ENCODE results near the gene SNX24.

SNX24 gene

DNA sequence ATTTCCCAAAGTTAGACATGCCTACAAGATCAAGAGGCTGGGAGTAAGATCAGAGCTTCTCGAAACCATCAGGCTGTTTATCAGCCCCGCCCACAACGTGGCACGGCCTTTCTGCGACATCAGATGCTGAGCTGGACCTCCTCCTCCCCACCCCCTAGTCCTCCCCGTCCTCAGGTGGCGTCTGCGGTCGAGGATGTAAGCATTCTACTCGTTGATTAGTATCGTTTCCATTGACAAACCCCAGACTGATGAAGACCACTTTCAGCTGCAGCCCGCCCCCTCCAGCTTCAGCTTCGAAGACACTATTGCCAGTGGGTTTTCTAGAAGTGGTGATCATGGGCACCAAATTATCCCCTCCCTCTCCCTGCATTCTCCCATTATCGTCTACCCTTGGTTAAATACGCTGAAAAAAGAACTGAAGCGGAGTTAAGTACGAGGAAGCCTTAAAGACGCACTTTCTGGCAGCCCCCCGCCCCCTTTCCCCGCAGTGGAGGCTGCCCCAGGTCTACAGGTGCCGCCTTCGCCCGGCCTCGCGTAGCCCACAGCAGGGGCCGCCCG, 190.0 kb downstream of the SNX24 start:
- DNase-seq: no peak

GRCh38 chr5:123035918-123036390, 190.5 kb downstream of the SNX24 start:
- DNase-seq: no peak

GRCh38 chr5:123036391-123037103, 191.1 kb downstream of the SNX24 start, which contains the start of gene PPIC:
Gene PPIC (minus strand): TSS chr5:123036725. CDS start chr5:123036625, 100 bp downstream.
- DNase-seq: no peak

- DNase-seq: no peak
Observed at GRCh38 chr5:123037104-123037418, 191.6 kb downstream of the SNX24 start.

DNA sequence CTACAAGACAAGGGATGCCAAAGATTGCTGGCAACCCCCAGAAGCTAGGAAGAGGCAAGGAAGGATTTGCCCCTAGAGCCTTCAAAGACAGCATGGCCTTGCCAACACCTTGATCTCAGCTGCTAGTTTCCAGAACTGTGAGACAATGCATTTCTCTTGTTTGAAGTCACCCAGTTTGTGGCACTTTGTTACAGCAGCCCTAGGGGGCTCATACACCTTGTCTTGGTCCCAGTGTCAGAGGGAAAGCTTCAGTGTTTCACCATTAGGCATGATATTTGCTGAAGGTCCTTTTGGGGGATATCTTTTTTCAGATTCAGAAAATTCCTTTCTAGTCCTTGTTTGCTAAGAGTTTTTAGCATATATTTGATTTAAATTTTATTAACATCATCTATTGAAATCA, 194.3 kb downstream of the SNX24 start:
- no peak for DNase-seq

DNA sequence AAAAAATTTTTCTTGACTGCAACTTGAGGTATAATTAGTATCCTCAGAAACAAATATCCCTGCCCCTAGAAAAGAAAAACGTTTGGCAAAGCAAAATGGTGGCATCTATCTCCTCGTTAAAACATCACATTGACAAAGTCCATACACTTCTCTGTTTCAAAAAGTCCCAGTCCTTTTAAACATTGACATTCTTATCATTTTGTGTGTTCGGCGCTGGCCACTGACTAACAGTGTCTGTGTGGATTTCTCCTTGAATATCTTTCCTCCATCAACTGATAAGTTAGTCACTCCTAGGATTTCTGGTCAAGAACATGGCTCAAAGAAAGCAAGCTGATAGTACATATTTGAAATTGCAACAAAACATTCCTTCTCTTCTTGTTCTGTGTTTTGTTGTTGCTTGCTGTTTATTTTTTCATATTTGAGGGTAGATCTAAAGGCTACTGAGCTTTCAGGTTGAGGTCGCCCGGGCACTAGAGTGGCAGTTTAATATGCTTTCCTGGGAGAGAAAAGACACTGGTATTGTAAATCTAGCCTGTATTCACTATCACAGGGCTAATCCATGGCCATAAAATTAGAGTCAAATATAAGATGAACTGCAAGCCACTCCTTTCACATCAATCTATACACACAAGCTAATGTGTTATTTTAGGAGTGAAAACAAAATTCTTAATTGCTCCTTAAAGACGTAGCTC, 199.7 kb downstream of the SNX24 start:
- no peak for DNase-seq

- no peak for DNase-seq
Observed at GRCh38 chr5:123046222-123046621, 200.8 kb downstream of the SNX24 start.

DNA sequence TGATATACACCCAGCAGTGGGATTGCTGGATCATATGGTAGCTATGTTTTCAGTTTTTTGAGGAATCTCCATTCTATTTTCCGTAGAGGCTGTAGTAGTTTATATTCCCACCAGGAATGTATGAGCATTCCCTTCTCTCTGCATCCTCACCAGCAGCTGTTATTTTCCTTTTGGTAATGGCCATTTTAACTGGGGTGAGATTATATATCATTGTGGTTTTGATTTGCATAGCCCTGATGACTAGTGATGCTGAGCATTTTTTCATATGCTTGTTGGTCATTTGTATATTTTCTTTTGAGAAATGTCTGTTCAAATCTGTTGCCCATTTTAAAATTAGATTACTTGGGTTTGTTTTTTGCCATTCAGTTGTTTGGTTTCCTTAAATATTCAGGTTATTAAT, 202.3 kb downstream of the SNX24 start:
- DNase-seq: no peak

DNA sequence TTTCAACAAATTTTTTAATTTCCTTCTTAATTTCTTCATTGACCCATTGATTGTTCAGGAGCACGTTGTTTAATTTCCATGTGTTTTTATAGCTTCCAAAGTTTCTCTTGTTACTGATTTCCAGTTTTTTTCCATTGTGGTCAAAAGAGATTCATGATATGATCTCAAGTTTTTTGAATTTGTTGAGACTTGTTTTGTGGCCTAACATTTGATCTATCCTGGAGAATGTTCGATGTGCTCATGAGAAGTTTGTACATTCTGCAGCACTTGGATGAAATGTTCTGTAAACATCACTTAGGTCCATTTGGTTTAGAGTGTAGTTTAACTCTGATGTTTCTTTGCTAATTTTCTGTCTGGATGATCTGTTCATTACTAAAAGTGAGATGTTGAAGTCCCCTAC, 205.8 kb downstream of the SNX24 start:
- DNase-seq: no peak

Data from stimulated activated CD4-positive, alpha-beta T cell treated with anti-CD3 and anti-CD28 coated beads, Interleukin-2, amount 100 ng/mL, for 48 hours (primary cell).